Kidney (tissue), 14 donors: ENCODE results near the gene CAPS. TPM values are rescaled to one million over a fixed set of nuclear protein-coding genes. Genes with fewer than 3 reads are reported as not detected.

Experiments used
- DNase-seq, 5 donors: peaks; one replicate each; pipeline ENCODE4 v3.0.0-alpha.2; 2013 to 2020
- FAIRE-seq: peaks from 2 replicates; lab custom pipeline; 2012; peaks lifted over from hg19 to GRCh38; lab: Jason Lieb, UNC
- H3K27ac ChIP-seq, 2 donors: one replicate each; pipeline ENCODE4 v1.7.0; 2013; ENCODE audit warnings: low read depth in 2 of 2, low read length in 2 of 2, inconsistent platforms in 1 of 2
- H3K27me3 ChIP-seq: one replicate; pipeline ENCODE4 v1.7.1; 2013; ENCODE audit warnings: low read length, inconsistent platforms; ENCODE audit not compliant: control insufficient read depth, insufficient read depth
- H3K36me3 ChIP-seq, 3 donors: one replicate each; pipeline versions ENCODE4 v1.7.0 to v1.7.1; 2013; ENCODE audit warnings: low read length in 3 of 3, control low read depth in 1 of 3, inconsistent platforms in 1 of 3; ENCODE audit not compliant: insufficient read depth in 3 of 3, control insufficient read depth in 2 of 3
- H3K4me1 ChIP-seq, 3 donors: one replicate each; pipeline versions ENCODE4 v1.7.0 to v1.7.1; 2013; ENCODE audit warnings: low read length in 3 of 3, inconsistent platforms in 1 of 3, low read depth in 1 of 3; ENCODE audit not compliant: control insufficient read depth in 2 of 3, insufficient read depth in 2 of 3
- H3K4me3 ChIP-seq, 3 donors: one replicate each; pipeline versions ENCODE4 v1.7.0 to v1.8.1; 2013; ENCODE audit warnings: low read length in 3 of 3, control low read depth in 1 of 3, inconsistent platforms in 1 of 3
- H3K9ac ChIP-seq, 3 donors: one replicate each; pipeline versions ENCODE4 v1.7.0 to v1.7.1; 2013; ENCODE audit warnings: low read length in 3 of 3, control low read depth in 1 of 3, inconsistent platforms in 1 of 3
- H3K9me3 ChIP-seq, 3 donors: one replicate each; pipeline versions ENCODE4 v1.7.0 to v1.7.1; 2013; ENCODE audit warnings: low read length in 3 of 3, control low read depth in 1 of 3, inconsistent platforms in 1 of 3; ENCODE audit not compliant: control insufficient read depth in 2 of 3, insufficient read depth in 1 of 3
- CTCF ChIP-seq: IDR thresholded peaks from 3 replicates; pipeline ENCODE4 v1.5.1; 2012; ENCODE audit warnings: mild to moderate bottlenecking, moderate library complexity, borderline replicate concordance; ENCODE audit not compliant: insufficient read depth; ENCODE audit errors: extremely low read depth
- intact Hi-C: fragments of 100-400 bp; cut with DNase I; formaldehyde crosslinking; loops from one replicate; pipeline ENCODE4 v1.11.1; 2022
- polyA plus RNA-seq: library from polyadenylated mRNA; stranded (reverse); fragments of 350-450 nt; fragmentation: Illumina TruSeq; extraction: RNeasy Lipid Tissue Mini Kit (QIAGEN cat#74804); gene quantifications from one replicate; pipeline ENCODE4 v1.2.3, GENCODE V29; 2014; ENCODE audit warnings: low read depth, low replicate concordance; ENCODE audit not compliant: insufficient read depth
- total RNA-seq: library from RNA; stranded (reverse); fragmentation: NEBNext Ultra II Directional; extraction: Animal tissue kit (Norgen Biotek cat#: 25700); gene quantifications from one replicate; pipeline ENCODE4 v1.2.1, GENCODE V29; 2021
- donor health status: control.
- donor health status: control.
- donor health status: control.
- donor health status: control.
- donor health status: control.
- donor health status: DM: yes; HTN: yes; CAD: no.
- donor health status: Normal renal cell carcinoma (clear cell type).

Gene CAPS
- total and polyA plus RNA-seq, 2 donors from 2014 or later: 53.0 to 82.1 TPM

- Histone ChIP-seq H3K27me3 (no peaks in the 10 kb centered on the region), H3K36me3 (peaks cover 0 to 4% (median 0%) of the 10 kb centered on the region in 3 donors), H3K9me3 (no peaks in the 10 kb centered on the region), H3K9ac (no peak overlapping the region), H3K4me1 (peaks cover 0 to 13% (median 9%) of the 10 kb centered on the region in 3 donors), H3K27ac (no peak overlapping the region), H3K4me3 (no peak overlapping the region)
- intact Hi-C loops: loop anchor here (10.0 kb wide), 1 partner anchor 91 kb away; the partner anchor contains the start of gene NRTN
- DNase-seq: no peak
- FAIRE-seq: no peak
- no peak for TF ChIP-seq CTCF
Observed at GRCh38 chr19:5895890-5896289, 18.2 kb upstream of the CAPS start.

- no peak overlapping the region for H3K27ac ChIP-seq
- no peak for DNase-seq
- no peaks in the 10 kb centered on the region for H3K9me3 ChIP-seq
- H3K4me3 ChIP-seq: no peak overlapping the region
- H3K36me3 ChIP-seq: peaks cover 0 to 4% (median 0%) of the 10 kb centered on the region in 3 donors
- peaks cover 0 to 13% (median 9%) of the 10 kb centered on the region in 3 donors for H3K4me1 ChIP-seq
- intact Hi-C loops: loop anchor here (10.0 kb wide), 1 partner anchor 92 kb away; the partner anchor contains the start of gene NRTN
- no peak for FAIRE-seq
- H3K9ac ChIP-seq: no peak overlapping the region
- TF ChIP-seq CTCF: no peak
- H3K27me3 ChIP-seq: no peaks in the 10 kb centered on the region
Observed at GRCh38 chr19:5896365-5897076, 17.5 kb upstream of the CAPS start.

DNA sequence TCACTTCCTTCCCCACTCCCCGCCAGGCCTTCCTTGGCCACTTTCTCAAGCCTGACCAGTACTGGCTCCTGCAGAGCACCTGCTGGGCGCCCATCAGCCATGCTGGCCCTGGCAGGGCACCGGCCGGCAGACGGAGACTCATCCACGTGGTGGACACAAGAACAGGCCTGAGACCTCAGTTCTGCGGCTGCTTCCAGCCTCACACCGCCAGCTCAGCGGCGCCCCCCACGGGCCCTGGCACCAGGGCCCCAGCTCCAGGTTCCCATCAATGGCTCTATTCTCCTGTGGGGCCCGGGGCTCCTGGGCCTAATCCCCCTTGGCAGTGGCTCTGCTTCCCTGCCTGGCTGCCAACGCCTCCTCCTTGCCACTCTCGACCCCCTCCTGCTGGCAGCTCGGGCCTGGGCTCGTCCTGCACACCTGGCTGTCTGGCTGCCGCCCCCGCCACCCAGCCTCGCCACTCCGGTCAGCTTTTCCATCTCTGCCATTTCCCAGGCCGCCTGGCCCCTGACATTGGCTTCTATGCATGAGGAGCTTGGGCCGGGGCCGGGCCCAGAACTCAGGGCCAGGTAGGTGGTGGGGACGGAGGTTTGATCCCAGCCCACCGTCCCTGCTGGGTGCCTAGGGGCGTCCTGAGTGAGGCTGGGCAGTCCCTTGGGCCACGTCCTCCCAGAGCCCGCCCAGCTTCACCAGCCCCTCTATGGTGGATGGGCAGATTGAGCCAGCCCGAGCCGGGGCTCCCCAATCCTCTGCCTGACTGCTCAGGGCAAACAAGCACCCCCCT lies 16.7 kb upstream of the CAPS start:
- FAIRE-seq: no peak
- Histone ChIP-seq H3K9ac (no peak overlapping the region), H3K27me3 (no peaks in the 10 kb centered on the region), H3K4me1 (peaks cover 0 to 7% (median 5%) of the 10 kb centered on the region in 3 donors), H3K9me3 (no peaks in the 10 kb centered on the region), H3K4me3 (no peak overlapping the region), H3K27ac (no peak overlapping the region), H3K36me3 (peaks cover 0 to 4% (median 0%) of the 10 kb centered on the region in 3 donors)
- no peak for DNase-seq
- intact Hi-C loops: loop anchor here (10.0 kb wide), 1 partner anchor 93 kb away; the partner anchor contains the start of gene NRTN
- no peak for TF ChIP-seq CTCF
